Activated T-helper 17 cell treated with anti-CD3 and anti-CD28 coated beads, Interleukin-2, amount 50 U/mL, for 72 hours (primary cell): ENCODE measurements around the gene NPIPA2. TPM values are rescaled to one million over a fixed set of nuclear protein-coding genes. Genes with fewer than 3 reads are reported as not detected.
"Not testable (repeated sequence)": the region's sequence is repeated elsewhere in the genome, so short reads cannot be mapped to it uniquely, and the experiment has no call there.

ENCODE experiments used
- ATAC-seq: fragments of 150-1000 bp; cut with Tn5 transposase; replicated peaks from 2 replicates; pipeline ENCODE4 v1.10.0; 2021; ENCODE audit warnings: mild to moderate bottlenecking, moderate library complexity
- H3K27ac Mint-ChIP-seq: one replicate; pipeline ENCODE4 v1.8.0; 2022; ENCODE audit warnings: mixed read lengths
- H3K27me3 Mint-ChIP-seq: one replicate; pipeline ENCODE4 v1.8.0; 2022; ENCODE audit warnings: mixed read lengths
- H3K36me3 Mint-ChIP-seq: one replicate; pipeline ENCODE4 v1.8.0; 2022; ENCODE audit warnings: low read depth, mild to moderate bottlenecking, mixed read lengths
- H3K4me1 Mint-ChIP-seq: one replicate; pipeline ENCODE4 v1.8.0; 2022; ENCODE audit warnings: mixed read lengths
- H3K4me3 Mint-ChIP-seq: one replicate; pipeline ENCODE4 v1.8.0; 2022; ENCODE audit warnings: mild to moderate bottlenecking, mixed read lengths
- H3K9me3 Mint-ChIP-seq: one replicate; pipeline ENCODE4 v1.8.0; 2022; ENCODE audit warnings: mixed read lengths
- total RNA-seq, 2 donors: library from RNA; stranded (reverse); gene quantifications; one replicate each; pipeline ENCODE4 v1.2.3, GENCODE V29; 2022

Gene NPIPA2
- 1 to 10 TPM; 2.4 to 4.6 TPM for total RNA-seq

DNA sequence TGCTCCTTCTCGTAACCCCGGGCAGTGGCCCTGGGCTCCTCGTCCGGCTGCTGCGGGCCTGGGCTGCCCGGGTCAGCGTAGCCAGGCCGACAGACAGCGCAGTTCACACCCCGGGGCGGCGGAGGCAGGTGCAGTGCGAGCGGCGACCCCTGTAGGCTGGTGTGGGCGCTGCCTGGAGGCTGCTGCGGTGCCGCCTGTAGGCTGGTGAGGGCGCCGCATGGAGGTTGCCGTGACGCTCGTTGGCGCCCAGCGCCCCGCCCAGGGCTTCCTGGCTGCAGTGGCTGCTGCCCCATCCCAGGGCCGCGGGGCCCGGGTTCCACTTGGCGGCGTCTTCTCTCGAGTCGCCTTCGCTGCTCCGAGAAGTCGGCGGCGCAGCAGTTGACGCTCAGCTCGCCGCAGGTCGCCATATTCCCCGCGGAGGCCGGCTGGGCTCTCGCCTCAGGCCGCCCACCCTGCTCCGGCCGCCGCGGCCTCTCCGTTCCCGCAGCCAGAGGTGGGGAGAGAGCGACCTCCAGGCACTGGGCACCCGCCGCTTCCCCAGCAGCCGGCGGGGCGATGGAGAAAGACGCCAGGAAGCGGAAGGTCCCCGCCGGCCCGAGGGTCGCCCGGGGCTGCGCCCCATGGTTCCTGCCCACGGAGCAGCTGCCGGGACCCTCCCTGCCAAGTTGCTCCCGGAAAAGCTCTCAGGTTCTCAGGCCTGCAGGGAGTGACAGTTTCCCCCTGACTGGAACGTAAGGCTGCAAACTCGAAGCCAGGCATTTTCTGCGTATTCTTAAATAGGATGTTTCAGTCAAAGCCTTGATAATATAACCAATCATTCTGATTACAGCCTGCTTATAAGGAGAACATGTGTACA lies at the start of gene NPIPA2:
Gene NPIPA2 (plus strand): TSS at position 261 of the 856 bp plus-strand sequence. CDS start 5,533 bp downstream, outside the sequence.
- not testable (repeated sequence) for H3K9me3 Mint-ChIP-seq, H3K27me3 Mint-ChIP-seq, H3K4me3 Mint-ChIP-seq, H3K4me1 Mint-ChIP-seq, H3K36me3 Mint-ChIP-seq, H3K27ac Mint-ChIP-seq
- ATAC-seq, result peak; percentile 99

DNA sequence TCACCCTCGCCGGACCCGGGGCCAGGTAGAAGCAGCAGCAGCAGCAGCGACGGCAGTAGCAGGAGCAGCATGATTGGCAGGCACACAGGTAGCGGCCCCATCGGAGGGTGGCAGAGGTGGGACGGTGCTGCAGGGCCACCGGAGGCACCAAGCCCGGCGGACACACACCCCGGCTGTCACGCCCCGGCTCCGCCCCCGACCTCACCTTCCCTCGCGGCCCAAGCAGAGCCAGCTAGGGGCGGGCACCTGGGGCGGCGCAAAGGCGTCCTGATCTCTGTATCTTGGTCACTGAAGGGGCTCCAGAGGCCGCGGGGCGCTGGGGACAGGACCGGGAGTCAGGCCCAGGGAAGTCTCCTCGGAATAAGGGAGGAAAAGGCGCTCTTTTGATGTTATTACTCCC lies 48.2 kb upstream of the NPIPA2 start, which contains the start of gene PLA2G10:
Gene PLA2G10 (minus strand): TSS at position 180 of the 400 bp plus-strand sequence. CDS start 79 bp downstream, at position 101.
- not testable (repeated sequence) for H3K27me3 Mint-ChIP-seq, H3K36me3 Mint-ChIP-seq, H3K4me1 Mint-ChIP-seq, H3K9me3 Mint-ChIP-seq, ATAC-seq, H3K4me3 Mint-ChIP-seq, H3K27ac Mint-ChIP-seq

DNA sequence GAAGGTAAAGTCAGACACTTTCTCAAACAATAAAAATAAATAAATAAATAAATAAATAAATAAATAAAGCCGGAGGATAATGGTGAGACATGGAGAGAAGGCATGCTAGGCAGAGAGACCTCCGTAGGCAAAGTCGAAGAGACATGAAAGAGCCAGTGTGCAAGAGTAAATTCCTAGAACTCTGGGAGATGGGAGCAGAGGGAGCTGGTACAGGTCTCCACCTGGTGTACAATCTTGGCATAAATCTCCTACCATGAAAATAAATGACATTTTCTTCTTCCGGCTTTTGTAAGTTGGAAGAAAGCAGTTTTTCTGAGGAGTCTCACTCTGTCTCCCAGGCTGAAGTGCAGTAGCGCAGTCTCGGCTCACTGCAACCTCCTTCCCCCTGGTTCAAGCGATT lies 40.5 kb upstream of the NPIPA2 start:
- not testable (repeated sequence) for H3K27ac Mint-ChIP-seq, H3K4me1 Mint-ChIP-seq, H3K4me3 Mint-ChIP-seq, H3K27me3 Mint-ChIP-seq, H3K36me3 Mint-ChIP-seq, H3K9me3 Mint-ChIP-seq, ATAC-seq

DNA sequence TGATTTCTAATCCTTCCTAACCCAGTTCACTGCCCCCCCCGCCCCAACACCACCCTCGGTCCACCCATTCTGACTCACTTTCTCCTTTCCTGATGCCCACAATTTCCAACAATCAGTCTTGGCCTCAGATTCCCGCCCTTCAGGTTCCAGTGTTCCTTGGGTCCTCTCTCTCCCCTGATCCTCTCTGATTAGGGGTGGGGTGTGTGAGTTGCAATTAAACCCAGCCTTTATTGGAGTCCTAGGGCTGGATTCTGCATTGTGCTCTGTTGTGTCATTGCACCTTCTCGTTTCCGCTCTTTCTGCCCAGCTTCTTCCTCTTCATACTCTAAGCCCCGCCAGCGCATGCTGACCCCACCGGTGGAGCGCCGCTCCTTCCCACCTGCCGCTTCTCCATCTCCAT lies 39.7 kb upstream of the NPIPA2 start:
- not testable (repeated sequence) for ATAC-seq, H3K4me3 Mint-ChIP-seq, H3K9me3 Mint-ChIP-seq, H3K4me1 Mint-ChIP-seq, H3K36me3 Mint-ChIP-seq, H3K27me3 Mint-ChIP-seq, H3K27ac Mint-ChIP-seq

DNA sequence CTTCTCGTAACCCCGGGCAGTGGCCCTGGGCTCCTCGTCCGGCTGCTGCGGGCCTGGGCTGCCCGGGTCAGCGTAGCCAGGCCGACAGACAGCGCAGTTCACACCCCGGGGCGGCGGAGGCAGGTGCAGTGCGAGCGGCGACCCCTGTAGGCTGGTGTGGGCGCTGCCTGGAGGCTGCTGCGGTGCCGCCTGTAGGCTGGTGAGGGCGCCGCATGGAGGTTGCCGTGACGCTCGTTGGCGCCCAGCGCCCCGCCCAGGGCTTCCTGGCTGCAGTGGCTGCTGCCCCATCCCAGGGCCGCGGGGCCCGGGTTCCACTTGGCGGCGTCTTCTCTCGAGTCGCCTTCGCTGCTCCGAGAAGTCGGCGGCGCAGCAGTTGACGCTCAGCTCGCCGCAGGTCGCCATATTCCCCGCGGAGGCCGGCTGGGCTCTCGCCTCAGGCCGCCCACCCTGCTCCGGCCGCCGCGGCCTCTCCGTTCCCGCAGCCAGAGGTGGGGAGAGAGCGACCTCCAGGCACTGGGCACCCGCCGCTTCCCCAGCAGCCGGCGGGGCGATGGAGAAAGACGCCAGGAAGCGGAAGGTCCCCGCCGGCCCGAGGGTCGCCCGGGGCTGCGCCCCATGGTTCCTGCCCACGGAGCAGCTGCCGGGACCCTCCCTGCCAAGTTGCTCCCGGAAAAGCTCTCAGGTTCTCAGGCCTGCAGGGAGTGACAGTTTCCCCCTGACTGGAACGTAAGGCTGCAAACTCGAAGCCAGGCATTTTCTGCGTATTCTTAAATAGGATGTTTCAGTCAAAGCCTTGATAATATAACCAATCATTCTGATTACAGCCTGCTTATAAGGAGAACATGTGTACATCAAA lies 38.9 kb upstream of the NPIPA2 start, which contains the start of gene NPIPA3:
Gene NPIPA3 (plus strand): TSS at position 256 of the 856 bp plus-strand sequence. CDS start 5,533 bp downstream, outside the sequence.
- ATAC-seq, result peak; percentile 99
- H3K4me3 Mint-ChIP-seq, H3K36me3 Mint-ChIP-seq, H3K27ac Mint-ChIP-seq, H3K4me1 Mint-ChIP-seq, H3K27me3 Mint-ChIP-seq, H3K9me3 Mint-ChIP-seq: not testable (repeated sequence)

DNA sequence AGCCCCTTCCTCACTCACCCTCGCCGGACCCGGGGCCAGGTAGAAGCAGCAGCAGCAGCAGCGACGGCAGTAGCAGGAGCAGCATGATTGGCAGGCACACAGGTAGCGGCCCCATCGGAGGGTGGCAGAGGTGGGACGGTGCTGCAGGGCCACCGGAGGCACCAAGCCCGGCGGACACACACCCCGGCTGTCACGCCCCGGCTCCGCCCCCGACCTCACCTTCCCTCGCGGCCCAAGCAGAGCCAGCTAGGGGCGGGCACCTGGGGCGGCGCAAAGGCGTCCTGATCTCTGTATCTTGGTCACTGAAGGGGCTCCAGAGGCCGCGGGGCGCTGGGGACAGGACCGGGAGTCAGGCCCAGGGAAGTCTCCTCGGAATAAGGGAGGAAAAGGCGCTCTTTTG lies 9.1 kb upstream of the NPIPA2 start:
- not testable (repeated sequence) for H3K27me3 Mint-ChIP-seq, H3K36me3 Mint-ChIP-seq, ATAC-seq, H3K27ac Mint-ChIP-seq, H3K4me3 Mint-ChIP-seq, H3K9me3 Mint-ChIP-seq, H3K4me1 Mint-ChIP-seq

DNA sequence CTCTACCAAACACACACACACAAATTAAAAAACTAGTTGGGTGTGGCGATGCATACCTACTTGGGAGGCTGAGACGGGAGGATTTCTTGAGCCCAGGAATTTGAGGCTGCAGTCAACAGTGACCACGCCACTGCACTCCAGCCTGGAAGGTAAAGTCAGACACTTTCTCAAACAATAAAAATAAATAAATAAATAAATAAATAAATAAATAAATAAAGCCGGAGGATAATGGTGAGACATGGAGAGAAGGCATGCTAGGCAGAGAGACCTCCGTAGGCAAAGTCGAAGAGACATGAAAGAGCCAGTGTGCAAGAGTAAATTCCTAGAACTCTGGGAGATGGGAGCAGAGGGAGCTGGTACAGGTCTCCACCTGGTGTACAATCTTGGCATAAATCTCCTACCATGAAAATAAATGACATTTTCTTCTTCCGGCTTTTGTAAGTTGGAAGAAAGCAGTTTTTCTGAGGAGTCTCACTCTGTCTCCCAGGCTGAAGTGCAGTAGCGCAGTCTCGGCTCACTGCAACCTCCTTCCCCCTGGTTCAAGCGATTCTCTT lies 1.4 kb upstream of the NPIPA2 start:
- not testable (repeated sequence) for H3K36me3 Mint-ChIP-seq, H3K27me3 Mint-ChIP-seq, H3K4me1 Mint-ChIP-seq, H3K4me3 Mint-ChIP-seq, H3K9me3 Mint-ChIP-seq, H3K27ac Mint-ChIP-seq, ATAC-seq

DNA sequence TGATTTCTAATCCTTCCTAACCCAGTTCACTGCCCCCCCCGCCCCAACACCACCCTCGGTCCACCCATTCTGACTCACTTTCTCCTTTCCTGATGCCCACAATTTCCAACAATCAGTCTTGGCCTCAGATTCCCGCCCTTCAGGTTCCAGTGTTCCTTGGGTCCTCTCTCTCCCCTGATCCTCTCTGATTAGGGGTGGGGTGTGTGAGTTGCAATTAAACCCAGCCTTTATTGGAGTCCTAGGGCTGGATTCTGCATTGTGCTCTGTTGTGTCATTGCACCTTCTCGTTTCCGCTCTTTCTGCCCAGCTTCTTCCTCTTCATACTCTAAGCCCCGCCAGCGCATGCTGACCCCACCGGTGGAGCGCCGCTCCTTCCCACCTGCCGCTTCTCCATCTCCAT lies 539 bp upstream of the NPIPA2 start:
- not testable (repeated sequence) for H3K27me3 Mint-ChIP-seq, ATAC-seq, H3K36me3 Mint-ChIP-seq, H3K9me3 Mint-ChIP-seq, H3K4me3 Mint-ChIP-seq, H3K27ac Mint-ChIP-seq, H3K4me1 Mint-ChIP-seq

DNA sequence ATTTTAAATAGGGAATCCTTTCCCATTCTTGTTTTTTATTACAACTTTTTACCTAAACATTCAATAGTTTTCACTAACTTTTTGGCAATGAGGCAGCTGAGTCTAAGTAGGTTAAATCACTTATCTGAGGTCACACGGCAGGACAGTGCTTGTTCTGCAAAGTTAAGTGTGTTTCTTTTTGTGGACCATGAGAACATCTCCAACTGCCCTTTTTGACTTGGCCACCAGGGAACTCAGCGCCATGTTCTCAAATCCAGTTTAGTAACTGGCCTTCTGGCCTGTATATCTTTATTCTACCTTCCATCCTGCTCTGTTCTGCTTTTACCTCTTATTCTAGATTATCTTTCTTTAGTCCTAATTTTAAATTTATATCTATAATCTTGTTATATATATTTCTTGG lies 31.3 kb downstream of the NPIPA2 start:
- not testable (repeated sequence) for H3K4me1 Mint-ChIP-seq, H3K4me3 Mint-ChIP-seq, H3K9me3 Mint-ChIP-seq, H3K27ac Mint-ChIP-seq, H3K36me3 Mint-ChIP-seq, ATAC-seq, H3K27me3 Mint-ChIP-seq

DNA sequence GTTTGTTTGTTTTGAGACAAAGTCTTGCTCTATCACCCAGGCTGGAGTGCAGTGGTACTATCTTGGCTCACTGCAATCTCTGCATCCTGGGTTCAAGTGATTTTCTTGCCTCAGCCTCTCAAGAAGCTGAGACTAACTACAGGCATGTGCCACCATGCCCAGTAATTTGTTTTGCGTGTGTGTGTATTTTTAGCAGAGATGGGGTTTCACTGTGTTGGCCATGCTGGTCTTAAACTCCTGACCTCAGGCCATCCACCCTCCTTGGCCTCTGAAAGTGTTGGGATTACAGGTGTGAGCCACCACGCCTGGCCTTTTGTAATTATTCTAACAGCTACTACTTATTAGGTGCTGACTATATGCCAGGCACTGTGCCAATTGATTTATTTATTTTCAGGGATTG lies 33.3 kb downstream of the NPIPA2 start:
- ATAC-seq, H3K27ac Mint-ChIP-seq, H3K36me3 Mint-ChIP-seq, H3K4me3 Mint-ChIP-seq, H3K27me3 Mint-ChIP-seq, H3K4me1 Mint-ChIP-seq, H3K9me3 Mint-ChIP-seq: not testable (repeated sequence)

DNA sequence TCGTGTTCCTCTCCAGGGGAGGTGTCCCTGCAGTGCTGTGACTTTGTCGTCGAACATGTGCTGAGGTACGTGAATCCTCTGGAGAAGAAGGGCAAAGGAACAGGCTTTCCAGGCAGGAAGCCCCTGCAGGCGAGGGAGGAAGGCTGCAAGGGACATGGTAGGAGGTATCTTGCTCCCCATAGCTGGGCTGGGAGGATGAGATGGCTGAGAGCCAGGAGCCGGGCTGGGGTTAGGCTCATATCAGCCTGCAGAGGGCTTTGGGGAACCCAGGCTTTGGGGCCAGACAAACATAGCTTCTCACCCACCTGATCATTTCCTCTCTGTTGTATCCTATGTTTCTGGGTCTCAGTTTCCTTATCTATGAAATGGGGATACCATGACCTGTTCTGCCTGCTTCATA lies 34.4 kb downstream of the NPIPA2 start:
- not testable (repeated sequence) for H3K9me3 Mint-ChIP-seq, H3K4me1 Mint-ChIP-seq, H3K4me3 Mint-ChIP-seq, H3K27me3 Mint-ChIP-seq, H3K27ac Mint-ChIP-seq, H3K36me3 Mint-ChIP-seq, ATAC-seq

DNA sequence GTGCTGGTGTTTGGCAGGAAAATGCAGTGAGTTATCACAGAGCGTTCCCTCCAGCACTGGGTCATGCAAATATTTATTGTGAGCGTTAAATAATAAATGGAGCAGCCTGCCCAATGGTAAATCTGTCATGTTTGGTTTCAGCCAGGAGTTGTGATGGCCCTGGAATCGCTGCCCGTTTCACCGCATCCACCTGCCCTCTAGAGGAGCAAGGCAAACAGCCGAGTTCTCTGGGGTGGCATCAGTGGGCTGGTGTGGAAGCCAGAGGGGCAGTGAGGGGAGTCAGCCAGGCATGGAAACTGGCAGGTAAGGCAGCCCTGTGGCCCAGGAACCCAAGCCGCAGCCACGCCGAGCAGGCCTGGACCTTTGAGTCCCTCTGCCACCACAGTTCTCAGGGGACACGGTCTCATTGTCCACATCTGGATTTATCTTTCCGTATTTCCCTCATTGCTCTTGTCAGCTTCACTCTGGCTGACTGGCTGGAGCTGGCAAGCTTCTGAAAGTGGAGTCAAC lies 37.1 kb downstream of the NPIPA2 start:
- ATAC-seq, H3K4me3 Mint-ChIP-seq, H3K27me3 Mint-ChIP-seq, H3K4me1 Mint-ChIP-seq, H3K36me3 Mint-ChIP-seq, H3K9me3 Mint-ChIP-seq, H3K27ac Mint-ChIP-seq: not testable (repeated sequence)

DNA sequence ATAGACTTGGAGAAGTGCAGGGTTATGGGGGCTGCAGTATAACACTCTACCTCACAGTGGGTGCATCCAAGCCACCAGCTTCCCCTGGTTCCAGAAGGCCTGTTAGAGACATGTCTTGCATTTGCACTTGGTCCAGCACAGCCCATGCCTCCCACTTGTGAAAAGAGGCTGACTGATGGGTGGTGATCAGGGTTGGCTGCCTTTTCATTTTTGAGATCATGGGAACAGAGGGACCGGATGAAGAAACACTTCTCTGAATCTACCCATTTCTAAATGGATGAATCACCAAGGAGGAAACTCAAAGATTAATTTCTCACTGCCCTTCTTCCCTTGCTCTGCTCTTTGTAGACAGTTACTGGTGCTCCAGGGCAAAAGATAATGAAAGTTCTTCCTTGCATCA lies 43.8 kb downstream of the NPIPA2 start:
- not testable (repeated sequence) for H3K27me3 Mint-ChIP-seq, H3K27ac Mint-ChIP-seq, H3K36me3 Mint-ChIP-seq, H3K9me3 Mint-ChIP-seq, H3K4me3 Mint-ChIP-seq, H3K4me1 Mint-ChIP-seq, ATAC-seq

DNA sequence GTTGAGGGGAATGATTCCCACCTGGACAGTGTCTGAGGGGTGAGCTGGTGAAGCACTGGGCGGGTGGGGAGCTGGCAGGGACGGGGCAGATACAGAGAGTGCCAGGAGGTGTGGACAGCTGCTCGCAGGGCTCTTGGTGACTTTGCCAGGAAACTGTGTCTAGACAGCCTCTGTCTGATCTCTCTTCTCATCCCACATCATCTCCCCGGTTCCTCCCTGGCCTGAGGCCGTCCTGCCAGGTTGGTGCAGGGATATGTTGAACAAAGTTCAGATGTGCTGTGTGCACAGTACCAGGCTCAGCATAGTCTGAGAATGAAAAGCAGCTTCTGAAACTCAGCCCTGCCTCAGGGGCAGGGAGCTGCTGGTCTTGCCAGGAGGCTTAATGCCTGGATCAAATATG lies 47.2 kb downstream of the NPIPA2 start:
- not testable (repeated sequence) for ATAC-seq, H3K27me3 Mint-ChIP-seq, H3K27ac Mint-ChIP-seq, H3K9me3 Mint-ChIP-seq, H3K36me3 Mint-ChIP-seq, H3K4me3 Mint-ChIP-seq, H3K4me1 Mint-ChIP-seq
